Activated CD8-positive, alpha-beta memory T cell treated with anti-CD3 and anti-CD28 coated beads for 24 hours (primary cell): Measurements from ENCODE around the gene ABCA5.
A peak's percentile ranks its signal among the peaks of the same experiment; 100 is the strongest.

Experiments
- DNase-seq: peaks from one replicate; pipeline ENCODE4 v3.0.0-alpha.2; 2020

The ABCA5 gene

DNA sequence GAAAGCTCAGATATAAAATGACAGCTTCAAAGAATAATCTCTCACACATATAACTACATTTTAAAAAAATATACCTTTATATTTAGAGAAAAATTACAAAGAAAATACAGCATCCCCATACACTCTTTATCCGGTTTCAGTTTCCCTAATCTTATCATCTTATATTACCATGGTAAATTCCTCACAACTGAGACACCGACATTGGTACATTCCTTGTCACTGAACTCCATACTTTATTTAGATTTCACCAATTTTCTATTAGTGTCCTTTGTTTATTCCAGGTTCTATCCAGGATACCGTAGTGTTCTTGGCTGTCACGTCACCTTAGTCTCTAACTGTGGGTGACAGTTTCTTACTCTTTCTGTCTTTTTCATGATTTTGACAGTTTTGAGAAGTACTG lies 76.3 kb downstream of the ABCA5 start:
- no peak for DNase-seq

DNA sequence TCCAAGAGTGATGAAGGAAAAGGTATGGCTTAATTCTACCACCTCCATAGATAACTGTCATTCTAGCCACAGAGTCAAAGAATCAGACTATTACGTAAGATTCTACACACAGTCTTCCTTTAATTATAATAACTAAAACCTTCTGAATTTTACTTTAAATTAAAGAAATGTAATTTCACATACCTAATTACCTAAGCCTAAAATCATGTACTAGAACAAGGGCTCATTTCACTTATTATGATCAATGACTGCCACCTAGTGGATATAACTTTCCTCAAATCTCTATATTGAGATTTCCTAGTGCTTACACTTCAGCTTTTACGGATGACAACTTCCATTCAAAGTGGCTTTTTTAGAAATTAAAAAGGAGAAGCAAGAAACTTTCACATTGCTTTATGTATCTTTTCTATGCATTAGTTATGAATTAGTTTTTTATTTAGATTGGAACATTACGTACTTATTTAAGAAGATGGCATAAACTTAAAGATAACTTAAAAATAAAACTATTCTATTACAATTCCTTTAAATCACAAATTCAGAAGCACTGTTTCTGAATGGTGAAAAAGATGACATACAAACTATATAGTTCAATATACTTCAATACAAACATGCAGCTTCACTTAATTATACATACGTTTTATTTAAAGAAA lies 80.1 kb downstream of the ABCA5 start:
- no peak for DNase-seq

DNA sequence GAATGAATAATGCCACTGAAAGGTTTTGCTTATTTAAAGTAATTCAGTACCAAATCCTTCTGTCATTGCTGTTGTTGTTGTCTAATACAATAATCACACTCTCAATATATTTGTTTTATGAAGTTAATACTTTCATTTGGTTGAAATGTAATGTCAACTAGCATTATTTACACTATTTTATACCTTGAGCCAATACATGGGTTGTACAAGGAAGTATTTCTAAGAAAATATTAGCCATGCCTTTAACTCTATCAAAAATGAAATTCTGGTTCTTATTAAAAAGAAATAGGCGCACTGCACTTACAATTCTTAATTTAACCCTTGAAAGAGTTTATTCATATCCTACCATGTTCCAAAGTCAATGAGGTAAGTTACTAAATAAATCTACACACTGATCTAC lies 80.7 kb downstream of the ABCA5 start:
- no peak for DNase-seq

DNA sequence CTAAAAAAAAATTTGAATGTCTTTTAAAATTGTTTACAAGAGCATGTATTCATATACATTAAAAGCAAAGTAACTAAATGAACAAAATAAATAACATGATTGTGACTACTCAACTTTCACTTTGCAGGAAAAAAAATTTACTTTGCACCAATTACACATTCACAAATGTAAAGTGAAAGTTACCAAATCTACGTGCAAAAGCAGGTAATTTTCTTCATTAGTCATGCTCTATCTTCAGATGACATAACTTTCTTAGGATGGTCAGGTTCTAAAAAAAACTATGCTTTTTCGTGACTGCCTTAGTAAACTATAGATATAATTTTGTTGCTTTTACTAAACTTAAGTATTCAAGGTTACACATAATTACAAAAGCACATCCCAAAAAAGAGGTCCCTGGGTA lies 81.3 kb downstream of the ABCA5 start:
- no peak for DNase-seq

DNA sequence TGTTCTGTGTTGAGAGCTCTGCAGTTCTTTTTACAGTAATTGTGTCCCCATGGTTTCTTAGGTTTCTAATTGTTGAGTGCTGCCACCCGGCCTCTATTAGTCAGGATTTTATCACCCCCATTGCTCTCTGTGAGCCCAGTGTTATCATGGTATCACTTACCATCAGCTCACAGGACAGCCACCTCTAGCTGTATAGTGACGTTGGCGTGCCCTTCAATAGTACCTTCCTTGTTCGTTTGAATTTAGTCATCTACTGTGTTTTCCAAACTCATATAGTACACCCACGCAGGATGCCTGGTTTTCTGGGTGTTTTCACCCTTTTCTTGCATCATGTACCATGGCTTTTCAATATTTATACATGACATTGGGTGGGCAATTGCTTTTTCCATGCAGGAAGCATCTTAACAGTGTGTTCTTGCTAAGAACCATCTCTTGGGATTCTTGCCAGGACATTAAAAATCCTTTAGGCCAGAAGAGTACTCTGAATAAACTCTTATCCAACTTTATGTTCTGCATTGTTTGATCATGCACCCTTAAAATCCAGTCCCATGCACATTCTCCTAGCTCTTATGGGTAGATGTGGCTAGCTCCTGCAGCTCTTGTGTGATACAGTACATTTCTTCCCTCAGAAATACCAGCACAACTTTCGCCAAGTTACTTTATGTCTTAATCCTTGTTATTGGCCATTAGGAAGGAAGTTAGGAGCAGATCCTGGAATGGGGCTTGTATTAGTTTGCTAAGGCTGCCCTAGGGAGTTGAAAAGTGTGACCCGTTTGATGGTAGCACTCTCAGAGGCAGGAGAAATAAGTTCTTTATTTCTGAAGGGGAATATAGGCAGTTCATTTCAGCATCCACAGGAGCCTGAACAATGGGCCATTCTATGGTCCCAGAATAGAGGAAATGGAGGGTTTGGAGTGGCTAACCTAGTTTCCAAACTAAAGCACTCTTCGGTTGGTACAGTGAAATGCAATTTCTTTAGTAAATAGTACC lies 87.0 kb downstream of the ABCA5 start:
- no peak for DNase-seq

DNA sequence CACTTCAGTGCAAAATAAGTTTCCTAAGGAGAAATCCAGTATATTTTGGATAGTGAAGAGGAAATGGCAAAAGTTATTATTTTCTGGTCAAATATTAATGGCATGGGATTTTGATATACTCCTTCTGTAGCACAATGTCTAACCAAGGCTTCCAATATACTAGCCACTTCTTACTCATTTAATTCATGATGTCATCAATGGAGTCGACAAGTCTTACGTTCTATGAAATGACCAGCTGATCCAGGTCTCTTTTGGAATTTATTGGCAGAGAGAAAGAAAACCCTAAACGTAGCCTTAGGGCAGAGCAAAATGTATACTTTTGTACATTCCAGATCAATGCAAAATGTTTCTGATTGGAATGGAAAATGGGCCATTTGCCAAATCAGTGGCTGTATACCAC lies 90.0 kb downstream of the ABCA5 start:
- DNase-seq = no peak

DNA sequence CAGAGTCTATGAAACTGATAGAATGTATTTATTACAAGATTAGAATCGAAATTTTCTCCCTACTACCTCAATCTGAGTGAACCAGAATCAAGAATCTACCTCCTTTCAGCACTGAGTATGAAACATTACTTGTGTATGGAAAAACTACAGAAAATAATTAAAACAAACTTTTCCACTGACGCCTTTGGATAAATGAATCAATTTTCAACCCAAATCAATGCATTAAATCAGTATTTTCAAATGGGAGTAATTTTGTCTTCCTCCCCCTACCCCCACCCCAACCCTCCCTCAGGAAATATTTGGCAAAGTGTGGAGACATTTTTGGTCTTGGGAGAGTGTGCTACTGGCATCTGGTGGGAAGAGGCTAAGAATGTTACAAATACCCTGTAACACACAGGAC lies 90.5 kb downstream of the ABCA5 start:
- no peak for DNase-seq

DNA sequence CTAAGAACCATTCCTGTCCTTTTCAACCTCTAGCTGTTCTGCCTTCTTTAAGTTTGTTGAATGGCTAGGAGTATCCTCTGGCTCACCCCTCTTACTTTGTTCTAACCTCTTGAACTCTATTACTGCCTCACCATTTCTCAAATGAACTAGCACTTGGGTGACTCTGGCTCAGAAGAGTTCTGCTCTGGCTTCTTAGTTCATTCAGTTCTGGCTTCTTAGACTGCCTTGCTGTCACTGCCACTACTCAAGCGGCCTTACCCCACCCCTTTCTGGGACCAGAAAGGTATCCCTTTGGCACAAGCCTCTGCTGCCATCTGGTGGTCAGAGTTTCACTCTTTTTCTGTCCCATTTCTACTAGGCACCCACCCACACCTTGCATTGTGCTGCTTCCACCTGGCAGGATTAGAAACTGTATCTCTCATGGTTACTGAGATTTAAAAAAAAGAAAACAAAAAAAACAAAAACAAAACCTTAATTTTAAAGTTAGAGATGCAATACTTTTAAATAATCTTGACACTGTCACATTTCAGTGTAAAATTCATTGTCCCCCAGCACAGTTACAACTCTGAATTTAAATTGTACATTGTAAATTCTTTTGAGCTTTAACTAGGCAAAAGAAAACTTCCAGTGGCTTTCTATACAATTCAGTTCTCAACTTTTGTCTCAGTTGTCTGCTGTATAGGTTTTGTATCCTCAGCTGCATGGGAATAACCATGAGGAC lies 91.4 kb downstream of the ABCA5 start:
- peak; percentile 74 for DNase-seq

DNA sequence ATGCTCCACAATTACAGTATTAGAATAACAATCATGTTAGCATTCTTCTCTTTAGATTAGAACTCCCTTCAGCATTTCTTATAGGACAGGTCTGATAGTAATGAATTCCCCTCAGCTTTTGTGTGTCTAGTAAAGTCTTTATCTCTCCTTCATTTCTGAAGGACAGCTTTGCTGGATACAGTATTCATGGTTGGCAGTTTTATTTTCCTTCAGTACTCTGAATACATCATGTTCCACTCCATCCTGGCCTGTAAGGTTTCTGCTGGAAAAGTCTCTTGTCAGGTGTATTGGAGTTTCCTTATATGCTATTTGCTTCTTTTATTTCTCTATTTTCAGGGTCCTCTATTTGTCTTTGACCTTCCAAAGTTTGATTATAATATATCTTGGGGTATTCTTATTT lies 94.3 kb downstream of the ABCA5 start:
- DNase-seq = no peak

DNA sequence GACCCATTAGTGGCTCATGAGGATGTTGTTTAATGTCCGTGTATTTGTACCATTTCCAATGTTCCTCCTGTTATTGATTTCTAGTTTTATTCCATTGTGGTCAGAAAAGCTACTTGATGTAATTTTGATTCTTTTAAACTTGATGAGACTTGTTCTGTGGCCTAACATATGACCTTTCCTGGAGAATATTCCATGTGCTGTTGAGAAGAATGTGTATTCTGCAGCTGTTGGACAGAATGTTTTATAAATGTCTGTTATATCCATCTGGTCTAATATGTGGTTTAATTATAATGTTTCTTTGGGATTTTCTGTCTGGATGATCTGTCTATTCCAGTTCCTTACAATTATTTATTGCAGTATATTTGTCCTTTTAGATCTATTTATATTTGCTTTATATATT lies 95.4 kb downstream of the ABCA5 start:
- no peak for DNase-seq

DNA sequence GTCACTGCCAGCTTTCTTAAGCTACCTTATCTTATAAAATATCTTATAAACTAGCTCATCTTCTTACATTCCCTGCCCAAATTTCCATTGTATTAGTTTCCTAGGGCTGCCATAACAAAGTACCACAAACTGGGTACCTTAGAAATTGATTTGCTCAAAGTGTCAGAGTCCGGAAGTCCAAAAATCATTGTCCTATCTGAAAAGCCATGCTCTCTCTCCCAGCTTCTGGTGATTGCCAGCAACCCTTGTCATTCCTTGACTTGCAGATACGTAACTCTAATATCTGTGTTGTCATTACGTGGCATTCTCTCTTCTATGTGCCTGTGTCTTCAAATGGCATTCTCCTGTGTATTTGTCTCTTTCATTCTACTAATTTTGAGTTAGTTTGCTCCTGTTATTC lies 96.0 kb downstream of the ABCA5 start:
- no peak for DNase-seq

DNA sequence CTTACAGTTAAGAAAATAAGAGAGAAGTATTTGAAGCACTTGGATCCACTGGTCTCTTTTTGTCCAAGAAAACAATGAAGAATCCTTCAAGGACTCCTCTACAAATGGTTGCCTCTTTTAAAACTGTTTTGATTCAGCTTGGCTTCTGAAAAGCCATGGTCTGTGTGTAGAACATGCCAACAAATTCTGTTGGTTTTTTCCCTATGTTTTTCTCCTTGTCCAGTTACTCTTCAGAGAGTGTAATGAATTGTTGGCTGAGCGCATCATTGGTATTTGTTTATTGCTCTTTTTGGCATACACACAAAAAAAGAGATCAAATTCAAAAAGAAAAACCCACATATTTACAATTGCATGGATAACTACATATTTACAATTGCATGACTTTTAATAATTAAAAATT lies 98.4 kb downstream of the ABCA5 start, which contains the start of gene ABCA10:
Gene ABCA10 (minus strand): TSS at position 249 of the 400 bp plus-strand sequence. CDS start 3,466 bp downstream, outside the sequence.
- no peak for DNase-seq

DNA sequence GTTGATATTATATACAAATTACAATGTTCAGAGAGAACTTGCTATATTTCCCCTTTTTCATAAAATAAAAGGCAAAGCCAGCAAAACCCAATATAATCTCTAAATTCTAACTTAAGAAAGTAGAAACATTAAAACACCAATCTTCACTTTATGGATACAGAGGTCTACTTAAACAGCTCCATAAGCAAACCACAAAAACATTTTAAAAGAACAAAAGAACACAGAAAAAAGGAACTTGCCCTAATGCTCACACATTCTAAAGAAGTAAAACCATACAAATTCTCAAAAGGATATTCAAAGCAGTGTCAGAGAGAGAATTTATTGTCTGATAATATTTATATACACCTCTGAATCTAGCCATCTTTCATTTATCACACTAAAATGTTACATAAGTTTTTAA lies 98.9 kb downstream of the ABCA5 start:
- DNase-seq = no peak

DNA sequence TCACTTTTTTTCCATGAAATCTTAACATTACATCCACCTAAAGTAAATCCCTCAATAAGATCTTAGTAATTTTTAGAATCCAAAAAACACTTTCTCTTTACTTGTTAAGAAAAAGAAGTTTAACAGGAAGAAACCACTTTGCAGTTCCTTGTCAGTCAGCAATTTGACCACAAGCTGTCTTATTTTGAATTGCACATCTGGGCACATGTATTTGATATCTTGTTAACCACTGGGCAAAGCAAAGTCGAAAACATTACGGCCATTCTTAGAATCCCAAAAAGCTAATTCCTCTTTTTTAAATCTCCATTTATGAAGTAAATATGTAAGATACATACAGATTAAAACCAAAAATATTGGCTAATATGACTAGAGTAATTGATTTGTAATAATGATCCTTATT lies 99.4 kb downstream of the ABCA5 start:
- DNase-seq = no peak

DNA sequence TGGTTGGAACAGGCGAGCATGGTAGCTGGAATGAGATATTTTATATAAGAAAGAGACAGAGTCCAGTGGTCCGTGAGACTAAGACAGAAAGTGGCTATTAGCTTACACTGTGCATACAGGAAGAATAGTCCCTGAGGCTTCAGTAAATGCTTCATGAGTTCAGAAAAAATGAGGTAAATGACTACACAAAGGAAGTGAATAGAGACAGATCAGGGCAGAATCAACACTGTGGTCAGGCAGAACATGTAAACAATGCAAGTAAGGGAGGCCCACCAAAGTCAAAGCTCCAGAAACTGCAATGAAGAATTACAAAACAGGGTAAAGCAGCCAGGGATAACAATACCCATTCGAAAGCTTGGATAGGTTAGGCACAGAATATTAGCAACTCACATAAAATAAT lies 103.1 kb downstream of the ABCA5 start:
- no peak for DNase-seq

DNA sequence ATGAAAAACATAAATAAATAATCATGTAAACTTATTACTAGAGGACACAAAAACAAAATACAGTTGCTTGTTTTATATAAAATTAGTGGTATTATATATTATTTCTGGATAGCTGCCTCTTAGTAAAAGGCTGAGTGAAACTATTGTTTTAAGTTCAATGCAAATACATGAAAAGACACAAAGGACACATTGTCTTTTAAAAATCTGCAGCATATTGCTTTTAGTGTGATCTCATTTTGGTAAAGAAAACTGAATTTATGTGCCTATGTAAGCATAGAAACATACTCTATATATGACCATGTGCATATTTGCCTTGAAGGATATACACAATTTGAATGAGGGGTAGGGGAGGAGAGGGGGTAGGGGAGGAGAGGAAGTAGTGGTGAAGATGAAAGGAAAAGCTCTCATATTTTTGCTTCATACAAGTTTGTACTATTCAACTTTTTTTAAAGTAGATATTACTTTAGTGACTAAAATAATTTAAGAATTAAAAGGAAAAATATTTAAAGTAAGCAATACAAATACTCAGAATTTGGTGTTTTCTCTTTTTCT lies 104.2 kb downstream of the ABCA5 start:
- no peak for DNase-seq

DNA sequence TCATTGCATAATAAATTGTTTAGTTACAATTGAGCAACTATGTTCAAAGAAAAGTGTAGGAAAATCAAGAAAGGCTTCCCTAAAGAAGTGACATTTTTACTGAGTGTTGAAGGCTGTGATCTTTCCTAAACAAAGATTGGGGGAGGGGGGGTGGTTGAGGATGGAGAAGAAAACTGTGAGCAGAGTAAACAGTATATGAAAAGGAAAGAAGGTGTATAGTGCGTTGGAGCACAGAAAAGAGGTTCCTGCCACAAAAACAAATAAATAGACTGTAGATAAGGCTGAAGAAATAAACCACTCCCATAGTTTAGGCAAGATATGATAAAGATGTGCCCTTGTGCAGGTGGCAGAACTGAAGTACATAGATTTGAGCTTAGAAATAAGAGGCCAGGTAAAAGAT lies 106.8 kb downstream of the ABCA5 start:
- DNase-seq = no peak

DNA sequence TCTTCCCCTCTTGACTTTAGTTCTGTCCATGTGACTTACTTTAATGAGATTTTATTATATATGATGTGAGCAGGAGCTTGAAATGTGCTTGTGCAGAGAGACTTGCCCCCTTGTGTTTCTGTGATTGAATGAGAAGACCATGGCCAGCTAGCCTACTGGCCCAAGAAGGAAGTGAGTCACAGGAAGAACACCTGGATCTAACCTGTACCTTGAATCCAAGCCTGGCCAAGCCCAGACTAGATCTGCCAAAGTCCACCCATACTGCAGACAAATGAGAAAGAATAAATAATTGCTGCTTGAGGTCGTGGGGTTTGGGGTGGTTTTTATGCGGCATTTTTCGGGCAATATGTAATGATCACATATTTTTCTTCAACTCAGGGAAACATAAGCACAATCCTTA lies 107.9 kb downstream of the ABCA5 start:
- DNase-seq = no peak

DNA sequence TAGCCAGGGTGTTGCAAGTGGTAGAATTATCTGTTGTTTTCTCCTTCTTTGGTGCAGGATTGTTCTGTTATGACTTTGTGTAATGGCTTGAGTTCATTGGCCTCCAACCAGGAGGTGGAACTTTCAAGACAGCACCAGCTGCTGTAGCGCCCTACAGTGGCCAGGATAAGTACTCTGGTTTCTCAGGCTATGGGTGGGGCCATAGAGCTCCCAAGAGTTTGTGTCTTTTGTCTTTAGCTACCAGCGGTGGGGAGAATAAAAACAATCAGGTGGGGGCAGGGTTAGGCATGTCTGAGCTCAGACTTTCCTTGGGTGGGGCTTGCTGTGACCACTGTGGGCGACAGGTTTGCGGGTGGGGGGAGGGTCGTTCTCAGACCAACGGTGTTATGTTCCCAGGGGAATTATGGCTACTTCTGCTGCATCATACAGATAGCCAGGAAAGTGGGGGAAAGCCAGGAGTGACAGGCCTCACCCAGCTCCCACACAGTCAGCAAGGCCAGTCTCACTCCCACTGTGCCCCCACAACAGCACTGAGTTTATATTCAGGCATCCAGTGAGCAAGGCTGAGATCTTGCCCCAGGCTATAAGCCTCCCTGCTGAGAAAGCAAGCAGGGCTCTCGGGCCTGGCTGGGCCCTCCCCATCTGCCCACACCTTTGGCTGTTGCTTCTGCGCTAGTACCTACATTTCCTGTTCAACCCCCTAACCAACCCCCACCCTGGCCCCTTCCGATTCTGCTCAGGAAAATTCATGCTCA lies 113.7 kb downstream of the ABCA5 start:
- no peak for DNase-seq

DNA sequence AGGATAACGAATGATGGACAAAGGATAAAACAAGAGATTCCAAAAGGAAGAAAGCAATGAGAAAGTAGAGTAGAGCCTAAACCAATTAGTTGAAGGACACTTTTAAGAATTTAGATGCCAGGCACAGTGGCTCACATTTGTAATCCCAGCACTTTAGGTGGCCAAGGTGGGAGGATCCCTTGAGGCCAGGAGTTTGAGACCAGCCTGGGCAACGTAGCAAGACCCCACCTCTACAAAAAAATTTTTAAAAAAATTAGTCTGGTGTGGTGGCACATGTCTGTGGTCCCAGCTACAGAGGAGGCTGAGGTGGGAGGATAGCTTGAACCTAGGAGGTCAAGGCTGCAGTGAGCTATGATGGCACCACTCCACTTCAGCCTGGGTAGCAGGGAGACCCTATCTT lies 118.3 kb downstream of the ABCA5 start:
- no peak for DNase-seq

DNA sequence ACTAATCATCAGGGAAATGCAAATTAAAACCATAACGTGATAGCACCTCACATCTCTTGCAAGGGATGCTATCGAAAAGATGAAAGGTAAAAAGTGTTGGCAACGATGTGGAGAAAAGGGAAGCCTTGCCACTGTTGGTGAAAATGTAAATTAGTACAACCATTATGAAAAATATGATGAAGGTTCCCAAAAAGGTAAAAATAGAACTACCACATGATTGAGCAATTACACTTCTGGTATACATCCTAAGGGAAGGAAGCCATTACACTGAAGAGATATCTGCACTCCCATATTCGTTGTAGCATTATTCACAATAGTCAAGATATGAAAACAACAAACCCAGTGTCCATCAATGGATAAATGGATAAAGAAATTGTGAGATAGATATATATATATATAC lies 119.8 kb downstream of the ABCA5 start:
- DNase-seq = no peak

DNA sequence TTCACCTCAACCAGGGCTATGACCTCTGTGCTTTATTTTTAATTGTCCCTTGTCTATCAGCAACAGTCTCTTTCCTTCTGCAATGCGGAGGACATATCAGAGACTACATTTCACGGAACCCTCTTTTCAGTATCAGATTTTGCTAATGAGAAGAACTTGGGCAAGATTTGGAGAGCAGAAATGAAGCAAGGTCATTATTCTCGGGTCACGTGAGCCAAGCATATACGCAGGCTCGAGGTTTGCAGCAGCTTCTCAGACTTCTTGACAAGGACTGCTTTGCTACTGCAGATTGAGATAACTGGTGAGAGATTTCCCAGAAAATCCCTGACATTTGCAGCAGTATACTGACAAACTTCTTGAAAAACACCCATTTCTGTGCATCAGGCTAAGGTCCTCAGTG lies 128.7 kb downstream of the ABCA5 start:
- no peak for DNase-seq
